HepG2 (cell line): ENCODE data around the gene OR10H1. TPM values are rescaled to one million over a fixed set of nuclear protein-coding genes. Genes with fewer than 3 reads are reported as not detected.

ENCODE experiments used
- ATAC-seq: fragments of 200-7000 bp; cut with Tn5 transposase; 3 replicates; pipeline ENCODE4 v1.9.1; 2020; ENCODE audit warnings: mild to moderate bottlenecking, moderate library complexity
- BruUV-seq: library from RNA; stranded (reverse); fragments of 400-500 nt; replicated peaks from 2 replicates; lab custom pipeline; 2021; lab: Mats Ljungman, UMichigan
- CTCF ChIA-PET: fragments of 300-600 bp; formaldehyde crosslinking; extraction: SDS; loops from one replicate; lab custom pipeline; 2021; ENCODE audit warnings: low total read pairs, inconsistent platforms, low intra/inter-chr PET ratio; lab: Yijun Ruan, JAX
- POLR2A ChIA-PET: fragments of 350-600 bp; sonication (Branson Sonifier 250); formaldehyde crosslinking; loops from one replicate; lab custom pipeline; 2020; ENCODE audit warnings: antibody characterized with exemption, inconsistent platforms; lab: Yijun Ruan, JAX
- DNase-seq: peaks from one replicate; pipeline ENCODE4 v3.0.0-alpha.2; 2015; ENCODE audit warnings: low spot score
- FAIRE-seq: peaks from 3 replicates; lab custom pipeline; 2011; peaks lifted over from hg19 to GRCh38; lab: Jason Lieb, UNC
- H2AFZ ChIP-seq: one replicate; pipeline ENCODE4 v1.6.1; 2011; ENCODE audit warnings: low read length, inconsistent platforms
- H3K27ac ChIP-seq: fragments of 300-600 bp; 3 replicates; pipeline ENCODE4 v1.8.0; 2011; ENCODE audit warnings: mixed run types, mild to moderate bottlenecking, mixed read lengths, low read length, inconsistent platforms; ENCODE audit not compliant: insufficient read depth; ENCODE audit errors: extremely low read length
- H3K27me3 ChIP-seq, 2 experiments: fragments of 200-600 bp in 1 of 2; 2 replicates in 1 of 2; 3 replicates in 1 of 2; pipeline versions ENCODE4 v1.6.0 to v1.8.0; 2011; ENCODE audit warnings: low read length in 2 of 2, mild to moderate bottlenecking in 2 of 2, moderate library complexity in 2 of 2, inconsistent platforms in 1 of 2; ENCODE audit not compliant: insufficient read depth in 2 of 2, control insufficient read depth in 1 of 2
- H3K36me3 ChIP-seq, 2 experiments: fragments of 200-600 bp in 1 of 2; replicated peaks in 1 of 2; 2 replicates in 1 of 2; 3 replicates in 1 of 2; pipeline versions ENCODE4 v1.5.1 to v1.8.0; 2011; ENCODE audit warnings: low read length in 2 of 2, inconsistent platforms in 1 of 2; ENCODE audit not compliant: insufficient read depth in 2 of 2, control insufficient read depth in 1 of 2
- H3K4me1 ChIP-seq: 2 replicates; pipeline ENCODE4 v1.5.1; 2012; ENCODE audit warnings: low read length, inconsistent platforms; ENCODE audit not compliant: insufficient read depth
- H3K4me2 ChIP-seq: 2 replicates; pipeline ENCODE4 v1.6.0; 2011; ENCODE audit warnings: low read depth, low read length, inconsistent platforms
- H3K4me3 ChIP-seq, 3 experiments: fragments of 200-600 bp in 1 of 3; sonication (generic), shearing (Covaris generic) in 1 of 3; replicated peaks in 1 of 3; 2 replicates each; pipeline ENCODE4 v1.5.1; 2011 to 2016; ENCODE audit warnings: low read length in 3 of 3, inconsistent platforms in 2 of 3, low read depth in 2 of 3, mild to moderate bottlenecking in 2 of 3, control low read depth in 1 of 3, mixed read lengths in 1 of 3; ENCODE audit not compliant: insufficient read depth in 1 of 3
- H3K79me2 ChIP-seq: one replicate; pipeline ENCODE4 v1.6.1; 2011; ENCODE audit warnings: low read length, inconsistent platforms; ENCODE audit not compliant: insufficient read depth
- H3K9ac ChIP-seq: 2 replicates; pipeline ENCODE4 v1.6.0; 2011; ENCODE audit warnings: mild to moderate bottlenecking, low read depth, low read length, inconsistent platforms; ENCODE audit not compliant: insufficient read depth
- H3K9me3 ChIP-seq: 2 replicates; pipeline ENCODE4 v1.5.1; 2012; ENCODE audit warnings: mild to moderate bottlenecking, low read length
- H4K20me1 ChIP-seq: 2 replicates; pipeline ENCODE4 v1.6.0; 2011; ENCODE audit warnings: inconsistent platforms, mild to moderate bottlenecking, low read length, moderate library complexity; ENCODE audit not compliant: insufficient read depth
- CENPT ChIP-seq: sonication (generic); formaldehyde crosslinking; IDR thresholded peaks from 2 replicates; pipeline ENCODE4 v1.8.0; 2022; ENCODE audit warnings: low read depth, mild to moderate bottlenecking, moderate library complexity, missing genetic modification reagents
- EHMT2 ChIP-seq: fragments of 200-600 bp; sonication (generic); IDR thresholded peaks from 2 replicates; pipeline ENCODE4 v1.7.0; 2017; ENCODE audit warnings: antibody characterized with exemption, low read depth, low read length, borderline replicate concordance
- HDAC2 ChIP-seq: sonication (generic); formaldehyde crosslinking; IDR thresholded peaks from 2 replicates; pipeline ENCODE4 v1.4.0; 2020; ENCODE audit warnings: missing genetic modification reagents
- KDM5B ChIP-seq: sonication (generic); formaldehyde crosslinking; IDR thresholded peaks from 2 replicates; pipeline ENCODE4 v1.4.0; 2020; ENCODE audit warnings: missing genetic modification reagents, mild to moderate bottlenecking, borderline replicate concordance
- MIER2 ChIP-seq: IDR thresholded peaks from 2 replicates; pipeline ENCODE4 v1.6.1; 2016; ENCODE audit warnings: missing biosample characterization, missing genetic modification reagents
- PRDM10 ChIP-seq: sonication (generic); formaldehyde crosslinking; IDR thresholded peaks from 2 replicates; pipeline ENCODE4 v1.4.0; 2020; ENCODE audit warnings: low read depth, missing genetic modification reagents
- RARA ChIP-seq: IDR thresholded peaks from 2 replicates; pipeline ENCODE4 v1.6.1; 2016; ENCODE audit warnings: missing genetic modification reagents, missing compliant biosample characterization
- REST ChIP-seq, 2 experiments: IDR thresholded peaks; 2 replicates each; pipeline ENCODE4 v1.6.1; 2011 to 2012; ENCODE audit warnings: low read length in 2 of 2, borderline replicate concordance in 1 of 2, low read depth in 1 of 2, mild to moderate bottlenecking in 1 of 2, moderate library complexity in 1 of 2
- SALL1 ChIP-seq: sonication (generic); formaldehyde crosslinking; IDR thresholded peaks from 2 replicates; pipeline ENCODE4 v1.8.0; 2022; ENCODE audit warnings: mild to moderate bottlenecking, missing genetic modification reagents
- SAP130 ChIP-seq: IDR thresholded peaks from 2 replicates; pipeline ENCODE4 v1.6.1; 2016; ENCODE audit warnings: low read depth
- TFE3 ChIP-seq: IDR thresholded peaks from 2 replicates; pipeline ENCODE4 v1.6.1; 2016
- WIZ ChIP-seq: sonication (generic); formaldehyde crosslinking; IDR thresholded peaks from 2 replicates; pipeline ENCODE4 v1.5.1; 2020; ENCODE audit warnings: mild to moderate bottlenecking, missing genetic modification reagents
- ZBTB49 ChIP-seq: sonication (generic); formaldehyde crosslinking; IDR thresholded peaks from 2 replicates; pipeline ENCODE4 v1.4.0; 2020; ENCODE audit warnings: missing genetic modification reagents, borderline replicate concordance
- WGBS: methylation state at CpG from one replicate; pipeline ENCODE4 v1.1.6; 2017; ENCODE audit warnings: low lambda C conversion rate; 5-methylcytosine and 5-hydroxymethylcytosine counted together
- in situ Hi-C: cut with HindIII; loops from 2 replicates; pipeline ENCODE4 v1.10.0; 2017; ENCODE audit warnings: low pct_unique_long_range_greater_than_20kb; ENCODE audit not compliant: extremely low pct_ligation_motif_present
- intact Hi-C: fragments of 100-400 bp; cut with micrococcal nuclease; formaldehyde crosslinking; loops from one replicate; pipeline ENCODE4 v1.10.0; 2022; ENCODE audit not compliant: unreplicated experiment
- polyA plus RNA-seq, 8 experiments: library from polyadenylated mRNA; depleted of rRNA in 3 of 8; stranded (reverse) in 7 of 8; unstranded in 1 of 8; fragments of >200 nt; fragmentation: Illumina TruSeq in 4 of 8; extraction: Trizol in 4 of 8; gene quantifications; 2 replicates each; pipeline versions ENCODE4 v1.2.1 to v1.2.3, GENCODE V29; 2011 to 2016; ENCODE audit warnings: low read depth in 4 of 8, missing spikeins in 1 of 8, mixed read lengths in 1 of 8; ENCODE audit not compliant: insufficient read depth in 1 of 8
- total RNA-seq, 5 experiments: library from RNA; depleted of rRNA; stranded (reverse); fragments of >200 nt; fragmentation: Illumina TruSeq; extraction: Trizol; gene quantifications; 2 replicates each; pipeline ENCODE4 v1.2.3, GENCODE V29; 2016; ENCODE audit warnings: low read depth in 1 of 5

Gene OR10H1
- total and polyA plus RNA-seq, 2 of the 13 experiments (the other 11 are each of a cell fraction or from before 2014, with no cell fraction given): not detected

- ChIA-PET CTCF (no interaction called here), POLR2A (no interaction called here)
- H3K27me3 ChIP-seq: no peaks in the 10 kb centered on the region; a peak in 1 of 5 replicates
- no peaks in the 10 kb centered on the region for H3K79me2 ChIP-seq
- no TSS peak for BruUV-seq
- H2AFZ ChIP-seq: no peak overlapping the region
- H3K4me3 ChIP-seq: no peak overlapping the region
- no peak overlapping the region for H3K9ac ChIP-seq
- 0% methylated on average over 2 of the region's 6 CpGs for WGBS
- no peaks in the 10 kb centered on the region for H3K9me3 ChIP-seq
- FAIRE-seq (no peak), DNase-seq (no peak), ATAC-seq (no peak)
- no peak overlapping the region for H3K4me2 ChIP-seq
- H3K27ac ChIP-seq: no peak overlapping the region
- intact Hi-C loops: no loop called here
- H4K20me1 ChIP-seq: 0 out of 2 replicates have a peak, but pooled peaks cover 3% of the 10 kb centered on the region
- in situ Hi-C loops: no loop called here
- H3K36me3 ChIP-seq: no peaks in the 10 kb centered on the region
- no peaks in the 10 kb centered on the region for H3K4me1 ChIP-seq
- TF ChIP-seq SALL1 (CRISPR knock-in tag) (peak; percentile 62), WIZ (0 out of 2 replicates have a peak, but pooled peaks have one; percentile 85), PRDM10 (CRISPR knock-in tag) (no peak), EHMT2 (peak; percentile 86), MIER2 (CRISPR knock-in tag) (peak; percentile 96), ZBTB49 (CRISPR knock-in tag) (0 out of 2 replicates have a peak, but pooled peaks have one; percentile 55), KDM5B (CRISPR knock-in tag) (no peak), RARA (CRISPR knock-in tag) (peak; percentile 43; the same call in 1 of the 2 replicates), CENPT (0 out of 2 replicates have a peak, but pooled peaks have one; percentile 44), REST (IDR thresholded peaks at IDR 0.05; ENCODE audit: borderline replicate concordance in 1 of 2, low read depth in 1 of 2, low read length in 2 of 2) (peak; percentile 80 to 94), HDAC2 (peak; percentile 45; the same call in 1 of the 2 replicates), SAP130 (CRISPR knock-in tag) (peak; percentile 41; the same call in 1 of the 2 replicates), TFE3 (CRISPR knock-in tag) (0 out of 2 replicates have a peak, but pooled peaks have one; percentile 22)
Observed at GRCh38 chr19:15769586-15769985, 45.9 kb downstream of the OR10H1 start.
